ENCODE measurements around the gene VSIG2. TPM values are rescaled to one million over a fixed set of nuclear protein-coding genes. Genes with fewer than 3 reads are reported as not detected.
A peak's percentile ranks its signal among the peaks of the same experiment; 100 is the strongest.

The VSIG2 gene
- total RNA-seq, 2 experiments from 2014 or later, result not detected

DNA sequence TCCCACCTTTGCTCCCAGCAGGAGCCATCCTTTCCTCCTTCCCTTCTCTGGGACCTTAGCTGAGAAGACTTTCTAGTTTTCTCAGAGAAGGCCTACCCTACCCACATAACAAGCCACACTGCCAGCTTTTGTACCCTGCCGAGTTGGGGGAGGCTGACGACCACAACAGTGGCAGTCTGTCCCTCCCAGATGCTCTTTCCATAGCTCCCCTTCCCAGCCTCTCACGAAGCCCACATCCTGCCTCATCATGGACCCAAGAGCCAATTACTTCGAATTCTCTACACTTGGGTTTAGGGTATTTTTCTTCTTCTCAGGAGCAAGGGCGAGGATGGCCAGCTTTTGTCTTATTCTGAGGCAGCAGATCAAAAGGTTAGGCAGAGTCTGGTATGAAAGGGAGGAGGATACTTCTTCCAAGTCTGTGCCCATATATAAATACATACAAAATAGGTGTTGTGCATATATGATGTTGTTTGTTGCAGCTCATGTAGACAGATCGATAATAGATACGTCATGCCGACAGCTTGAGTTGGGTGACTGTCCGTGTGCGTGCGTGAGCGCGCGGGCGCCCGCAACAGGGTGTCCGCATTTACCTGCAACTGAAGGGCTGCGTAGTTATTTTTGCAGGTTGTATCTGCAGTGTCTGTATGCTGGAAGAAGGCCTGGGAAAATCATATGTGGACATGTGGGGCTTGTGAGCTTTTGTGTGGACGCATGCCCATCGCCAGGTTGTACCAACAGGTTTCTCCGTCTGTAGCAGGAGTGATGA is 13.2 kb downstream of the VSIG2 start:
- Mint-ChIP-seq H3K4me1 (peaks cover 9% of the 10 kb centered on the region), H3K36me3 (ENCODE audit: low read depth) (no peaks in the 10 kb centered on the region), H3K9me3 (ENCODE audit: low read depth) (no peaks in the 10 kb centered on the region), H3K27ac (no peak overlapping the region), H3K4me3 (peak overlapping the region; percentile 76), H3K27me3 (peaks cover 2% of the 10 kb centered on the region)
- intact Hi-C loops (cut with DNase I, micrococcal nuclease), result loop anchor here (1.0 kb wide), 5 partner anchors 8 to 372 kb away; partner anchors contain the start of genes ESAM (in 1 of the 2), MSANTD2 (in 1 of the 2), SIAE (in 1 of the 2) and SPA17 (in 1 of the 2)
- no peak for ATAC-seq
- no peak for DNase-seq
- POLR2A ChIA-PET, result no interaction called here
- CTCF ChIA-PET, result interaction anchor here (1.0 to 3.8 kb wide), 6 partner anchors 8 to 139 kb away, joined by 3 to 20 read pairs (median 4); partner anchors contain the start of gene SPA17

DNA sequence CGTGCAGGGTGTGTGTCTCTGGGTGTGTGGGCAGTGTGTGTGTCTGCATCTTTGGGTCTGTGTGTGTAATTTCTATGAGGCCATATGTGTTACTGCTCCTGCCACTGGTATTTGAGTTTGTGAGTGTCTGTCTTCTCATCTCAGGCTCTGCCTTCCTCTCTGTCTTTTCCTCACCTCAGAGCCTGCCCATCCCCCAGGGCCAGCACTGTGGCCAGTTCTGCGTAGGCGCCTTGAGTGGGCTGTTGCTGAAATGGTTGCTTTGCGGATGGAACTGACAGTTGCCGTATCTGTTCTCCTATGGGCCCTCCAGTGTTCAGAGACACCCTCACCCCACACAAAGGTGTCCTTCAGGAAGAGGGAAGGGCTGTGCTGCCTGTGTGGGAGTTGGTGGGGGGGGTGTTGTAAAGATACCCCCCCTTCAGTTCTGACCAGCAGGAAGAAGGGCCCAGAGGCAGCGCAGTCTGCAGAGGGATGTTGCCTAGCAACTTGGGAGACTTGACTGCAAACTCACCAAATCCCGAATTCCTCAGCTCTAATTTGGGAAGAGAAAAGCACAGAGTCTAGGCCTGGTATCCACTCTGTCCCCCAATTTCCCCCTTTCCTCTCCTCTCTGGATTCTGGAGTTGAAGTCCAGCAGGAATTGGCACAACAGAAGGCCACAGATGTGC is 14.3 kb downstream of the VSIG2 start:
- no peak overlapping the region for H3K4me3 Mint-ChIP-seq
- no peak overlapping the region for H3K27ac Mint-ChIP-seq
- no peaks in the 10 kb centered on the region for H3K9me3 Mint-ChIP-seq (ENCODE audit: low read depth)
- POLR2A ChIA-PET, result no interaction called here
- intact Hi-C loops (cut with DNase I, micrococcal nuclease), result no loop called here
- H3K4me1 Mint-ChIP-seq, result peaks cover 9% of the 10 kb centered on the region
- no peak for DNase-seq
- CTCF ChIA-PET, result interaction anchor here (0.5 to 3.8 kb wide), 5 partner anchors 9 to 140 kb away, joined by 3 to 20 read pairs (median 3); no protein-coding TSS in a partner anchor
- no peaks in the 10 kb centered on the region for H3K36me3 Mint-ChIP-seq (ENCODE audit: low read depth)
- peaks cover 2% of the 10 kb centered on the region for H3K27me3 Mint-ChIP-seq
- ATAC-seq, result no peak

DNA sequence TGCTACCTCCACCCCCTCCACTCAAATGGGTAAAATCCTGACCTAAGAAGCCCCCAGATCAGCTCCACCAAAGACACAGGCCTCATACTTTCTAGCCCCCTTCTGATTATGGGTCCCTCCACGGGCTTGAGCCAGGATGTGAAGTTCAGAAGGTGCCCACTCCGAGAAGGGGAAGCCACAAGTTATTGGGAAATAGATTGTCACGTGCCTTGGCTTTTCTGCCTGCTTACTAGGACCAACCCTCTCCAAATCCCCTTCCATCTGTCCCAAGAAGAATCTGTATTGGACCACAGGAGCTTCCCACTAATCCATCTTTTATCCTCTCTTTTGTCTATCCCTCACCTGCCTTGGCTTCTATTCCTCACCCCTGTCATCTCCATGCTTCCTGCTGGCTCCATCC is 15.3 kb downstream of the VSIG2 start:
- Mint-ChIP-seq H3K36me3 (ENCODE audit: low read depth) (no peaks in the 10 kb centered on the region), H3K27me3 (no peaks in the 10 kb centered on the region), H3K4me3 (no peak overlapping the region), H3K9me3 (ENCODE audit: low read depth) (no peaks in the 10 kb centered on the region), H3K27ac (no peak overlapping the region), H3K4me1 (peaks cover 9% of the 10 kb centered on the region)
- ATAC-seq (no peak), DNase-seq (no peak)
- ChIA-PET CTCF (interaction anchor here (0.6 to 1.5 kb wide), 2 partner anchors 100 to 250 kb away, joined by 3 read pairs; no protein-coding TSS in a partner anchor), POLR2A (no interaction called here)
- intact Hi-C loops (cut with DNase I, micrococcal nuclease), result no loop called here

DNA sequence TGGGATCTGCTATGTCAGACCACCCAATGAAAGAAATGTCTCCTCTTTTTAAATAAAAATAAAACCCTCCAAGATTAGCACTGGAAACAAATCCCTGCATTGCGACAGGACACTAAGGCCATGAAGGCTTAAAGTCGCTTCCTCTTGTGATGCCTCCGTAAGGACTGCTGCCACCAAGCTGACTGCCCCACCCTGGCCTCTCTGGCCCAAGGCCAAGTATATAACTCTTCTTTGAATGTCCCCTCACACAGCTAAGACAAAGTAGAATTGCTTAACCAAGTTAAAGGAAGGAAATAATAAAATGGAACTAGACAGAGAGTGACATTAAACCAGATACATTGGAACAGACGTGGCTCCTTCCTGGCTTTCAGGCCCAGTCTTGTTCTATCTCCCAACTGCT is 19.8 kb downstream of the VSIG2 start:
- Mint-ChIP-seq H3K4me3 (no peak overlapping the region), H3K9me3 (ENCODE audit: low read depth) (no peaks in the 10 kb centered on the region), H3K4me1 (no peaks in the 10 kb centered on the region), H3K27me3 (no peaks in the 10 kb centered on the region), H3K27ac (no peak overlapping the region), H3K36me3 (ENCODE audit: low read depth) (no peaks in the 10 kb centered on the region)
- no peak for ATAC-seq
- ChIA-PET CTCF (interaction anchor here (1.0 to 2.5 kb wide), 5 partner anchors 9 to 63 kb away, joined by 4 to 9 read pairs (median 5); no protein-coding TSS in a partner anchor), POLR2A (no interaction called here)
- DNase-seq, result no peak
- intact Hi-C loops (cut with DNase I, micrococcal nuclease), result no loop called here

DNA sequence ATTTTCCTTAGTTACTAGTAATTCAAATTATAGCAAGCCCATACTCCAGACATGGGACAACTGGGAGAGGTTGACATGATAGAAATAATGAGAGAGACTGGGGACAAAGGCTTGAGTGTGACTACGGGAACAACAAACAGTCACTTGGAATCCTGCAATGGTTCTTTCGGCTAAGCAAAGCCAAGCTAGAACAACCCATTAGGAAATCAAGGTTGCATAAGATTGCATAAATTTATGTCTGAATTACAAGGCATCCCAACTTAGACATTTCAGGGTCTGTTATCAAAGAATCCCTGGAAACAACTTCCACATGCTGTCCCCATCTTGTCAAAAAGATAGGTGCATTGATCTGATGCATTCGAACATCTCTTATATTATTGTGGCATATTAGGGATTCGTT is 22.5 kb downstream of the VSIG2 start:
- H3K36me3 Mint-ChIP-seq (ENCODE audit: low read depth), result no peaks in the 10 kb centered on the region
- no peaks in the 10 kb centered on the region for H3K9me3 Mint-ChIP-seq (ENCODE audit: low read depth)
- ATAC-seq (no peak), DNase-seq (no peak)
- no peak overlapping the region for H3K27ac Mint-ChIP-seq
- H3K4me3 Mint-ChIP-seq, result no peak overlapping the region
- peaks cover 9% of the 10 kb centered on the region for H3K4me1 Mint-ChIP-seq
- POLR2A ChIA-PET, result no interaction called here
- peaks cover 5% of the 10 kb centered on the region for H3K27me3 Mint-ChIP-seq
- intact Hi-C loops (cut with DNase I, micrococcal nuclease), result no loop called here
- CTCF ChIA-PET, result interaction anchor here (0.8 to 2.0 kb wide), 2 partner anchors 17 to 52 kb away, joined by 3 to 5 read pairs; no protein-coding TSS in a partner anchor

DNA sequence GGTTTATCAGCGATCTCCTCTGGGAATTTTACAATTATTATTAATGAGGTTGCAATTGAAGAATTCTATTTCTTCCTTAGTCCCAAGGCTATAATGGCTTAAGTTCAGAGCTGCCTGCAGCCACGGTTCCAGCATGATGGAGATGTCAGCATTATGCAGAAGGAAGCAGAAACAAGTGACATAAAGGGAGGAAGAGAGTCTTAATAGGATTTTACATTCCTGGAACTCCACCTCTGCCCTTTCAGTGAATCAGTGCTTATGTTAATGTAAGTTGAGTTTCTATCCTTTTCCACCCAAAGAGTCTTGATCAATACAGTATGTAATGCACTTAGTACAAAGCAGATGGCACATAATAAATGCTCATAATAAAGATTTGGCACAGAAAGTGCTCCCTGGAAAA is 23.9 kb downstream of the VSIG2 start:
- CTCF ChIA-PET, result interaction anchor here (1.5 kb wide), 1 partner anchor 27 kb away, joined by 4 read pairs; no protein-coding TSS in a partner anchor
- ATAC-seq (no peak), DNase-seq (no peak)
- H3K27me3 Mint-ChIP-seq, result peaks cover 5% of the 10 kb centered on the region
- no peak overlapping the region for H3K27ac Mint-ChIP-seq
- intact Hi-C loops (cut with DNase I, micrococcal nuclease), result no loop called here
- H3K4me1 Mint-ChIP-seq, result peaks cover 9% of the 10 kb centered on the region
- no peaks in the 10 kb centered on the region for H3K36me3 Mint-ChIP-seq (ENCODE audit: low read depth)
- H3K4me3 Mint-ChIP-seq, result no peak overlapping the region
- POLR2A ChIA-PET, result no interaction called here
- no peaks in the 10 kb centered on the region for H3K9me3 Mint-ChIP-seq (ENCODE audit: low read depth)

DNA sequence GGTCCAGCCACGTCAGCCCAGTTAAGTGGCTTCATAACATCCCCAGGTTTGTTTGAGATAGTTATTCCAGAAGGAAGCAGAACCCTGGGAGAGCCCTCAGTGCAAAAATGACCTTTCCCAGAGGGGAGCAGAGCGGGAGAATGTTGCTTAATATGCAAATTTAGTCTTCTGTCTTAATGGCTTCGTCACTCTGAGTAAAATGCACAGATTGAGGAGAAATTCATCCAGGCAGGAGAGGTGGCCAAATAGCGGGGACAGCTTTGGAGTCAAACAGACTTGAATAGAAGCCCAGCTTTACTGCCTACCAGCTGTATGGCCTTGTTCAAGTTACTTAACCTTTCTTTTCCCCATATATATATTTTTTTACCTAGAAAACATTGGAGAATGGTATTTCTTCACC is 24.6 kb downstream of the VSIG2 start:
- ATAC-seq, result no peak

DNA sequence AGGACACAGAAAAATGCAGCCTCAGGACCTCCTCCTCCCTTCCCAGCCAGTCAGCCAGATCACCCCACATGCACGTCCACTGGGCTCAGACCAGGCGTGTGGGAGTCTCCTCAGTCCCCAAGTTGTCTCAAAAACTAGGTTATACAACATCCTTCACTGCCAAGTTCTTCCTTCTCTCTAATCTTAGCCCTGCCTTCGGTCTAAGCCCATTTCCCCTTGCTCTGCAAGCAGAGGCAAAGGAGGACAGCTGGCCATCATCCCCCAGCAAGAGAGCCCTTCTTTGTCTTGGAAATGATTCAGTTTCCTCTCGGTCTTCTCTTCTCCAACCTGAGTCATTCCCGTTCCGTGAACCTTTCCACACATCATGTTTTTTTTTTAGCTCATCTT is 26.3 kb downstream of the VSIG2 start:
- Mint-ChIP-seq H3K4me3 (no peak overlapping the region), H3K4me1 (peaks cover 13% of the 10 kb centered on the region), H3K36me3 (ENCODE audit: low read depth) (no peaks in the 10 kb centered on the region), H3K9me3 (ENCODE audit: low read depth) (no peaks in the 10 kb centered on the region), H3K27ac (no peak overlapping the region), H3K27me3 (peaks cover 12% of the 10 kb centered on the region)
- ChIA-PET CTCF (no interaction called here), POLR2A (no interaction called here)
- no peak for ATAC-seq
- DNase-seq, result no peak
- intact Hi-C loops (cut with DNase I, micrococcal nuclease), result no loop called here

More for the DNA sequence above, 24.6 kb downstream of the VSIG2 start:
- DNase-seq, result no peak
- H3K9me3 Mint-ChIP-seq (ENCODE audit: low read depth), result no peaks in the 10 kb centered on the region
- H3K27ac Mint-ChIP-seq, result no peak overlapping the region
- POLR2A ChIA-PET, result no interaction called here
- H3K36me3 Mint-ChIP-seq (ENCODE audit: low read depth), result no peaks in the 10 kb centered on the region
- H3K4me3 Mint-ChIP-seq, result no peak overlapping the region
- H3K27me3 Mint-ChIP-seq, result peaks cover 12% of the 10 kb centered on the region
- CTCF ChIA-PET, result interaction anchor here (1.5 kb wide), 1 partner anchor 28 kb away, joined by 4 read pairs; no protein-coding TSS in a partner anchor
- peaks cover 13% of the 10 kb centered on the region for H3K4me1 Mint-ChIP-seq
- intact Hi-C loops (cut with DNase I, micrococcal nuclease), result no loop called here

DNA sequence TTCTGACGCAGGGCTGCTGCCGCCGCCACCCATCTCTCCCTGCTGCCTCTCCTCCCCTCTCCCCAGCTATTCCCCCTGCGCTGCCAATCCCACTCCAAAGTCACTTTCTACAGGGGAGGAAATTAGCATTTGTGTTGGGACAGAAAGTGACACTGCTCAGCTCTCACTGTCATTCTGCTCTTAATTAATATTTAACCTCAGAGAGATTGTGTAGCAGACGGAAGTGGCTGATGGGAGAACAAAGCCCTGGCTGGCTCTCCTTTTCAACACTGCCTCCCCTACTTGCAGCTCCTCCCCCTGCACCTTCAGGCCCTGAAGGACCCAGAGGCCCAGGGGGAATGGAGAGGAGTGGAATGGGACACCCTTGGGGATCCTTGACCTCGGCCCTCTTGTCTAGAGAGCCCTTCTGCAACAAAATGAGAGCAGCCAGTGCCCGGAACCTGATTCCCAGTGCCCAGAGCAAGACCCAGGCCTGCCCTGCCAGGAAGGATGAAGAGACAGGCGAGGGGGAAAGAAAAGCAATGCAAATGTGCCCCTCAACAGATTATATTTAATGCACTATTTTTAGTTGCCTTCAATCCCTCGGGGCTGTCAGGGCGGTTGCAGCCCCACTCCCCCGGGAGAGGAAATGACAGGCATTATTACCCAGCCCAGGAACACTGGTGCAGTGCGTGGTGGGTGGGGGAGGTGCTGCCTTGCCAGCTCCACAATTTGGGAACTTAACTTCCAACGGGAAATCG is 26.9 kb downstream of the VSIG2 start:
- ChIA-PET POLR2A (no interaction called here), CTCF (interaction anchor here (0.7 to 1.0 kb wide), 2 partner anchors 31 to 46 kb away, joined by 3 read pairs; no protein-coding TSS in a partner anchor)
- Mint-ChIP-seq H3K4me1 (peaks cover 13% of the 10 kb centered on the region), H3K9me3 (ENCODE audit: low read depth) (no peaks in the 10 kb centered on the region), H3K27ac (no peak overlapping the region), H3K4me3 (no peak overlapping the region), H3K36me3 (ENCODE audit: low read depth) (no peaks in the 10 kb centered on the region), H3K27me3 (peaks cover 12% of the 10 kb centered on the region)
- intact Hi-C loops (cut with DNase I, micrococcal nuclease), result no loop called here
- DNase-seq (no peak), ATAC-seq (no peak)

DNA sequence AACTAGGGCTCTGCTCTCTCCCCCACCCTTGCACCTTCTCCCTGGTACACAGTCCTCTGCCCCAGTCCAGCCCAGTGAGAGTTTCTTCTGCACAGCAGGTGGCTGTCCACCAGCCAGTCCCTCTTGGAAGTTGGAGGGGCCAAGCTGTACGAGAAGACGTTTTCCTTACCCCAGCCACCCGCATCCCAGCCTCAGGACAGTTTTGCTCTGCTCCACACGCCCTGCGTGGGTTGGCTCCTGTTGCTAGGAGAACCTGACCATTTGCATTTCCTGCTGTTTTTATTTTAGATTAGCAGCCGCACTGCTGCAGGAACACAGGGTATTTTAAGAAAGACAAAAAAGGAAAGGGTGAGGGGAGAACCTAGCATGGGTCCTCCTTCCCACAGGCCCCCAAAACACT is 29.9 kb downstream of the VSIG2 start:
- DNase-seq (no peak), ATAC-seq (no peak)
- no peaks in the 10 kb centered on the region for H3K9me3 Mint-ChIP-seq (ENCODE audit: low read depth)
- peaks cover 21% of the 10 kb centered on the region for H3K27me3 Mint-ChIP-seq
- no peak overlapping the region for H3K27ac Mint-ChIP-seq
- CTCF ChIA-PET, result no interaction called here
- no peaks in the 10 kb centered on the region for H3K36me3 Mint-ChIP-seq (ENCODE audit: low read depth)
- peaks cover 23% of the 10 kb centered on the region for H3K4me1 Mint-ChIP-seq
- POLR2A ChIA-PET, result no interaction called here
- no peak overlapping the region for H3K4me3 Mint-ChIP-seq
- intact Hi-C loops (cut with DNase I, micrococcal nuclease), result no loop called here

DNA sequence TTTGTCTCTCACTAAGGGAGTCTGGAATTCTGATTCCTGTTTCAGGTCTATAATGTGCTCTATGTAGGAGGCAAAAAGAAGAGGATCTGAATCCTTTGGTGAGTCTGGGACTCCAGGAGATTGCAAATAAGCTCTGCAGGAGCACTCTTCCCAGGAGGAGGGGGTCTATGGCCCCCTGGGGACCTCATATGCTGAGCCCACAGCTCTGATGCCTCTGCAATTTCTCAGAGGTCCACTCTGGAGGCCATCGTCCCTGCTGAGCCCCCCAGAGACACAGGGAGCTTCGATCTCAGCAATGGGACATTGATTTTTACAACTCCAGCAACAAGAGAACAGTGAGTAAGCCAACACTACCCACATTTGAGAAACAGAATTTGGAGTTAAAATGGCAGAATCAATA is 32.5 kb downstream of the VSIG2 start:
- DNase-seq, result no peak
- H3K9me3 Mint-ChIP-seq (ENCODE audit: low read depth), result no peaks in the 10 kb centered on the region
- H3K4me3 Mint-ChIP-seq, result no peak overlapping the region
- POLR2A ChIA-PET, result no interaction called here
- intact Hi-C loops (cut with DNase I, micrococcal nuclease), result no loop called here
- CTCF ChIA-PET, result interaction anchor here (1.2 to 1.6 kb wide), 2 partner anchors 22 to 146 kb away, joined by 3 to 4 read pairs; partner anchors contain the start of gene ROBO3
- peaks cover 30% of the 10 kb centered on the region for H3K27me3 Mint-ChIP-seq
- ATAC-seq, result no peak
- H3K27ac Mint-ChIP-seq, result no peak overlapping the region
- H3K36me3 Mint-ChIP-seq (ENCODE audit: low read depth), result peaks cover 2% of the 10 kb centered on the region
- peaks cover 13% of the 10 kb centered on the region for H3K4me1 Mint-ChIP-seq

Data from activated CD4-positive, alpha-beta T cell treated with anti-CD3 and anti-CD28 coated beads for 36 hours (primary cell).